CD4-positive, alpha-beta T cell (primary cell): ENCODE data around the gene PCDH9. TPM values are rescaled to one million over a fixed set of nuclear protein-coding genes. Genes with fewer than 3 reads are reported as not detected.

ENCODE experiments used
- ATAC-seq: fragments of 200-7000 bp; cut with Tn5 transposase; one replicate; pipeline ENCODE4 v1.10.0; 2022; ENCODE audit warnings: mild to moderate bottlenecking; ENCODE audit not compliant: poor library complexity
- CTCF ChIA-PET: fragments of 350-600 bp; sonication (Branson Sonifier 250); formaldehyde crosslinking; loops from one replicate; lab custom pipeline; 2021; ENCODE audit warnings: antibody characterized with exemption, inconsistent platforms; lab: Charles Lee
- POLR2A ChIA-PET: fragments of 350-600 bp; sonication (Branson Sonifier 250); formaldehyde crosslinking; loops from one replicate; lab custom pipeline; 2021; ENCODE audit warnings: antibody characterized with exemption, inconsistent platforms; lab: Charles Lee
- DNase-seq, 14 experiments: peaks; one replicate each; pipeline ENCODE4 v3.0.0-alpha.2; 2013 to 2020; ENCODE audit warnings: mixed read lengths in 2 of 14
- H3K27ac ChIP-seq, 2 donors: one replicate each; pipeline versions ENCODE4 v1.5.1 to v1.7.0; 2013; ENCODE audit warnings: low read length in 2 of 2, low read depth in 1 of 2, mild to moderate bottlenecking in 1 of 2
- H3K27me3 ChIP-seq, 2 experiments: 1 replicate in 1 of 2; 2 replicates in 1 of 2; pipeline versions ENCODE4 v1.6.1 to v1.7.0; 2013; ENCODE audit warnings: low read length in 2 of 2, control low read depth in 1 of 2, mild to moderate bottlenecking in 1 of 2, moderate library complexity in 1 of 2; ENCODE audit not compliant: insufficient read depth in 2 of 2, control insufficient read depth in 1 of 2
- H3K36me3 ChIP-seq: one replicate; pipeline ENCODE4 v1.6.1; 2013; ENCODE audit warnings: low read length, control low read depth; ENCODE audit not compliant: insufficient read depth
- H3K4me1 ChIP-seq: one replicate; pipeline ENCODE4 v1.6.1; 2013; ENCODE audit warnings: low read length, control low read depth; ENCODE audit not compliant: insufficient read depth
- H3K4me3 ChIP-seq: one replicate; pipeline ENCODE4 v1.5.1; 2013; ENCODE audit warnings: mild to moderate bottlenecking, low read length, moderate library complexity
- H3K9me3 ChIP-seq, 2 experiments: 1 replicate in 1 of 2; 2 replicates in 1 of 2; pipeline versions ENCODE4 v1.6.1 to v1.7.0; 2013; ENCODE audit warnings: low read length in 2 of 2, mild to moderate bottlenecking in 2 of 2, control low read depth in 1 of 2, moderate library complexity in 1 of 2; ENCODE audit not compliant: control insufficient read depth in 1 of 2, insufficient read depth in 1 of 2
- H3K27ac Mint-ChIP-seq: one replicate; pipeline ENCODE4 v1.8.0; 2020; ENCODE audit warnings: mixed read lengths
- H3K27me3 Mint-ChIP-seq: one replicate; pipeline ENCODE4 v1.8.0; 2021; ENCODE audit warnings: mixed read lengths
- H3K36me3 Mint-ChIP-seq: one replicate; pipeline ENCODE4 v1.8.0; 2021; ENCODE audit warnings: low read depth, mixed read lengths
- H3K4me1 Mint-ChIP-seq: one replicate; pipeline ENCODE4 v1.8.0; 2021; ENCODE audit warnings: low read depth, mixed read lengths
- H3K4me3 Mint-ChIP-seq: one replicate; pipeline ENCODE4 v1.8.0; 2020; ENCODE audit warnings: mild to moderate bottlenecking, mixed read lengths
- H3K9me3 Mint-ChIP-seq: one replicate; pipeline ENCODE4 v1.8.0; 2020; ENCODE audit warnings: mixed read lengths
- intact Hi-C, 2 experiments: fragments of 100-400 bp; cut with DNase I in 1 of 2; cut with micrococcal nuclease in 1 of 2; formaldehyde crosslinking; loops; one replicate each; pipeline versions ENCODE4 v1.15.1 to v1.9.0; 2023 to 2025; cut with DNase I, micrococcal nuclease
- total RNA-seq, 174 experiments: library from RNA in 2 of 174; stranded (reverse) in 2 of 174; gene quantifications; one replicate each; pipeline ENCODE4 v1.2.3 and lab custom pipeline; 2021 to 2026
- TF ChIP-seq, protein P1 (sequence below): fragments of 200-600 bp; IDR thresholded peaks from one replicate; pipeline ENCODE4 v1.8.0; 2022; ENCODE audit warnings: antibody characterized with exemption, mild to moderate bottlenecking

The PCDH9 gene
- total RNA-seq, 2 experiments from 2014 or later, result 0.08 to 0.19 TPM

GRCh38 chr13:66996503-66996902, 233.6 kb downstream of the PCDH9 start:
- peaks cover 0 to 9% of the 10 kb centered on the region in 2 experiments for H3K9me3 ChIP-seq
- Mint-ChIP-seq H3K4me1 (peaks cover 8% of the 10 kb centered on the region), H3K4me3 (no peak overlapping the region), H3K9me3 (no peaks in the 10 kb centered on the region), H3K27ac (no peak overlapping the region), H3K36me3 (no peaks in the 10 kb centered on the region), H3K27me3 (no peaks in the 10 kb centered on the region)
- TF ChIP-seq, protein P1, sequence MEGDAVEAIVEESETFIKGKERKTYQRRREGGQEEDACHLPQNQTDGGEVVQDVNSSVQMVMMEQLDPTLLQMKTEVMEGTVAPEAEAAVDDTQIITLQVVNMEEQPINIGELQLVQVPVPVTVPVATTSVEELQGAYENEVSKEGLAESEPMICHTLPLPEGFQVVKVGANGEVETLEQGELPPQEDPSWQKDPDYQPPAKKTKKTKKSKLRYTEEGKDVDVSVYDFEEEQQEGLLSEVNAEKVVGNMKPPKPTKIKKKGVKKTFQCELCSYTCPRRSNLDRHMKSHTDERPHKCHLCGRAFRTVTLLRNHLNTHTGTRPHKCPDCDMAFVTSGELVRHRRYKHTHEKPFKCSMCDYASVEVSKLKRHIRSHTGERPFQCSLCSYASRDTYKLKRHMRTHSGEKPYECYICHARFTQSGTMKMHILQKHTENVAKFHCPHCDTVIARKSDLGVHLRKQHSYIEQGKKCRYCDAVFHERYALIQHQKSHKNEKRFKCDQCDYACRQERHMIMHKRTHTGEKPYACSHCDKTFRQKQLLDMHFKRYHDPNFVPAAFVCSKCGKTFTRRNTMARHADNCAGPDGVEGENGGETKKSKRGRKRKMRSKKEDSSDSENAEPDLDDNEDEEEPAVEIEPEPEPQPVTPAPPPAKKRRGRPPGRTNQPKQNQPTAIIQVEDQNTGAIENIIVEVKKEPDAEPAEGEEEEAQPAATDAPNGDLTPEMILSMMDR, result no peak
- no peaks in the 10 kb centered on the region for H3K27me3 ChIP-seq
- CTCF ChIA-PET, result no interaction called here
- POLR2A ChIA-PET, result no interaction called here
- no peak for DNase-seq
- H3K27ac ChIP-seq, result no peak overlapping the region
- H3K36me3 ChIP-seq, result no peaks in the 10 kb centered on the region
- ATAC-seq, result no peak
- no peaks in the 10 kb centered on the region for H3K4me1 ChIP-seq
- H3K4me3 ChIP-seq, result no peak overlapping the region
- intact Hi-C loops, result no loop called here

DNA sequence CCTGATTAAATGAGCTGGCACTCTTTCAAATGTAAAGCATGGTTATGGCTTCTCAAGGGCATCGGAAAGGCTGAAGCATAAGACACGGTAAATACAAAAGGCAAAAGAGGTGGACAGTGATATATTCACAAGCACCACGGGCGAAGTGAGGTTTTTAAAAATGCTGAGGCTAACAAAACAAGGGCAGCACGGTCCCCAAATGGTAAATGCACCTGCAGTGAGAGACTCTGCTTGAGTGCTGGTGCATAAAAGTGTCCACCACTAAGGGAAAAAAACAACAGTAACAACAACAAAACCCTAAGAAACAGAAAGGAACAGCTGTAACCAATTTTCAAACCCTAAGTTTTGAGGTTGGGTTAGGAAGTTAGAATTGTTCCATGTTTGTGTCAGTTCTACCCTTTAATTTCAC, 234.9 kb downstream of the PCDH9 start:
- CTCF ChIA-PET, result no interaction called here
- Histone ChIP-seq H3K4me3 (no peak overlapping the region), H3K4me1 (no peaks in the 10 kb centered on the region), H3K36me3 (no peaks in the 10 kb centered on the region), H3K27ac (no peak overlapping the region), H3K9me3 (peaks cover 0 to 9% of the 10 kb centered on the region in 2 experiments), H3K27me3 (no peaks in the 10 kb centered on the region)
- Mint-ChIP-seq H3K9me3 (no peaks in the 10 kb centered on the region), H3K4me3 (no peak overlapping the region), H3K27me3 (no peaks in the 10 kb centered on the region), H3K27ac (no peak overlapping the region), H3K36me3 (no peaks in the 10 kb centered on the region), H3K4me1 (peaks cover 8% of the 10 kb centered on the region)
- POLR2A ChIA-PET, result no interaction called here
- ATAC-seq, result no peak
- TF ChIP-seq, protein P1, result no peak
- DNase-seq, result no peak
- intact Hi-C loops, result no loop called here

- Histone ChIP-seq H3K27me3 (no peaks in the 10 kb centered on the region), H3K4me1 (no peaks in the 10 kb centered on the region), H3K36me3 (no peaks in the 10 kb centered on the region), H3K9me3 (peaks cover 0 to 9% of the 10 kb centered on the region in 2 experiments), H3K27ac (no peak overlapping the region), H3K4me3 (no peak overlapping the region)
- H3K9me3 Mint-ChIP-seq, result no peaks in the 10 kb centered on the region
- intact Hi-C loops, result no loop called here
- ATAC-seq (no peak), DNase-seq (no peak)
- TF ChIP-seq, protein P1, result no peak
- H3K27ac Mint-ChIP-seq, result no peak overlapping the region
- peaks cover 8% of the 10 kb centered on the region for H3K4me1 Mint-ChIP-seq
- POLR2A ChIA-PET, result no interaction called here
- CTCF ChIA-PET, result no interaction called here
- no peaks in the 10 kb centered on the region for H3K27me3 Mint-ChIP-seq
- no peaks in the 10 kb centered on the region for H3K36me3 Mint-ChIP-seq
- H3K4me3 Mint-ChIP-seq, result no peak overlapping the region
Observed at GRCh38 chr13:66994517-66995202, 235.5 kb downstream of the PCDH9 start.
